Fibroblast of peridontal ligament (primary cell): ENCODE data around the gene CDC42EP5.
"Not testable (repeated sequence)": the region's sequence is repeated elsewhere in the genome, so short reads cannot be mapped to it uniquely, and the experiment has no call there.

ENCODE experiments used
- DNase-seq: peaks from one replicate; pipeline ENCODE4 v3.0.0-alpha.2; 2010; ENCODE audit errors: extremely low read depth

Gene CDC42EP5

GRCh38 chr19:54448774-54449700, 24.1 kb downstream of the CDC42EP5 start, which contains the start of gene LENG8:
Gene LENG8, plus strand, starts transcription at chr19:54449199. Its CDS starts 2,146 bp downstream, at chr19:54451345.
- peak; percentile 98 for DNase-seq

- DNase-seq = peak; percentile 62
These were observed 24.9 kb downstream of the CDC42EP5 start for GRCh38 chr19:54448040-54448773.

- not testable (repeated sequence) for DNase-seq
These were observed 26.7 kb downstream of the CDC42EP5 start for GRCh38 chr19:54446349-54446748.

- no peak for DNase-seq
These were observed 28.4 kb downstream of the CDC42EP5 start for GRCh38 chr19:54444737-54445136.

- no peak for DNase-seq
These were observed 32.5 kb downstream of the CDC42EP5 start for GRCh38 chr19:54440641-54441040.

- DNase-seq = peak; percentile 28
These were observed 33.8 kb downstream of the CDC42EP5 start for GRCh38 chr19:54439174-54439851.

GRCh38 chr19:54436628-54437252, 36.4 kb downstream of the CDC42EP5 start:
- no peak for DNase-seq

GRCh38 chr19:54436031-54436523, 37.0 kb downstream of the CDC42EP5 start:
- no peak for DNase-seq

- no peak for DNase-seq
These were observed 37.5 kb downstream of the CDC42EP5 start for GRCh38 chr19:54435551-54436016.

GRCh38 chr19:54434873-54435214, 38.3 kb downstream of the CDC42EP5 start:
- no peak for DNase-seq

GRCh38 chr19:54434112-54434872, 38.8 kb downstream of the CDC42EP5 start:
- no peak for DNase-seq

GRCh38 chr19:54433697-54434096, 39.4 kb downstream of the CDC42EP5 start:
- DNase-seq = no peak

GRCh38 chr19:54432144-54432738, 40.9 kb downstream of the CDC42EP5 start:
- DNase-seq = no peak

- peak; percentile 17 for DNase-seq
These were observed 41.7 kb downstream of the CDC42EP5 start for GRCh38 chr19:54431255-54431838.

GRCh38 chr19:54430306-54431254, 42.5 kb downstream of the CDC42EP5 start:
- no peak for DNase-seq

GRCh38 chr19:54429545-54430227, 43.4 kb downstream of the CDC42EP5 start:
- no peak for DNase-seq

- DNase-seq = no peak
These were observed 44.0 kb downstream of the CDC42EP5 start for GRCh38 chr19:54429176-54429495.
